ENCODE measurements around the gene RPA3. TPM values are rescaled to one million over a fixed set of nuclear protein-coding genes. Genes with fewer than 3 reads are reported as not detected.

Gene RPA3
- total and polyA plus RNA-seq, 2 of the 13 experiments (the other 11 are each of a cell fraction or from before 2014, with no cell fraction given), result 38.3 to 154 TPM

DNA sequence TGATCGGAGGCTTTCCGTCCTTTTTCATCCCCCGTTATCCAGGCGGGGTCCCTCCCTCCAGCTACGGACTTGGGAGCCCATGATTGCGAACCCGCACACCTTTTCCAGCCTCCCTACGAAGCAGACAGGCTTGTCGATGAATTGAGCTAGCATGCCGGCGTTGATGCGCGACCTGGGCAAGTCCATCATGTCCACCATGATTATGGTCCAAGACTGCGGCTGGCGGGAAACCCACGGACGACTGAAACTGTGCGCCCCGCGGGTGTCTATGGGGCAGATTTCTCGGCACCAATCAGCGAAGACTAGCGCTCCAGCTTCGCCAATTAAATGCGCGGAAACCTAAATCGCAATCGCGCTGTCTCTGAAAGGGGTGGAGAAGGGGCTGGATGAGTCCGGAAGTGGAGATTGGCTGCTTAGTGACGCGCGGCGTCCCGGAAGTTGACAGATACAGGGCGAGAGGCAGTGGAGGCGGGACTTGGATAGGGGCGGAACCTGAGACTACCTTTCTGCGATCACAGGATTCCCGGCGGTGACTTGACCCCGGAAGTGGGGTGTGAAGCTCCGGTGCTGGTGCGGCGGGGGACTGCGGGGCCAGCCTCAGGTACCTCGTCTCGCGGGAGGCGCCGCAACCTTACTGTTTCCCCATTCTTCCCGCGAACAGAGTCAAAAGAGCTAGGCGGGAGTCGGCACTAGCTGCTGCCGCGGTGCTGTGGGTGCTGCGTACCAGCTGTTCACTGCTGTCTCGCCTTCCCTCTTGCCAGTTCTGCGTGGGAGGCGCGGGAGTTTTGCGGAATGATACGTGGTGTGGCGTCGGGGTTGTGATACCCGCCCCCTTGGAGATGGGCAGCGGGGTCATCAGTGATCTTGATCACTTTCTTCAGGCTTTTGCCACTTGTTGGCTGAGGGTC, 77.9 kb downstream of the RPA3 start, which contains the start of gene UMAD1 (continued):
- TF ChIP-seq, protein P1, sequence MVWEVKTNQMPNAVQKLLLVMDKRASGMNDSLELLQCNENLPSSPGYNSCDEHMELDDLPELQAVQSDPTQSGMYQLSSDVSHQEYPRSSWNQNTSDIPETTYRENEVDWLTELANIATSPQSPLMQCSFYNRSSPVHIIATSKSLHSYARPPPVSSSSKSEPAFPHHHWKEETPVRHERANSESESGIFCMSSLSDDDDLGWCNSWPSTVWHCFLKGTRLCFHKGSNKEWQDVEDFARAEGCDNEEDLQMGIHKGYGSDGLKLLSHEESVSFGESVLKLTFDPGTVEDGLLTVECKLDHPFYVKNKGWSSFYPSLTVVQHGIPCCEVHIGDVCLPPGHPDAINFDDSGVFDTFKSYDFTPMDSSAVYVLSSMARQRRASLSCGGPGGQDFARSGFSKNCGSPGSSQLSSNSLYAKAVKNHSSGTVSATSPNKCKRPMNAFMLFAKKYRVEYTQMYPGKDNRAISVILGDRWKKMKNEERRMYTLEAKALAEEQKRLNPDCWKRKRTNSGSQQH (CRISPR knock-in tag; IDR thresholded peaks at IDR 0.05; ENCODE audit: low read depth), result no peak
- TF ChIP-seq PHB2 (IDR thresholded peaks at IDR 0.05; ENCODE audit: partially characterized antibody) (no peak), REXO4 (CRISPR knock-in tag; IDR thresholded peaks at IDR 0.05; ENCODE audit: borderline replicate concordance) (no peak; the same call in 1 of the 2 replicates), ZNF256 (CRISPR knock-in tag; conservative IDR thresholded peaks at IDR 0.05) (no peak), ZNF781 (CRISPR knock-in tag; IDR thresholded peaks at IDR 0.05; ENCODE audit: borderline replicate concordance, not compliant biosample characterization) (peak; percentile 43), PITX1 (CRISPR knock-in tag; IDR thresholded peaks at IDR 0.05) (peak; percentile 44; the same call in 1 of the 2 replicates), KLF16 (CRISPR knock-in tag; IDR thresholded peaks at IDR 0.05) (0 out of 4 replicates have a peak, but pooled peaks of 1 of the 2 experiments have one; percentile 42), TARDBP (CRISPR knock-in tag; IDR thresholded peaks at IDR 0.05) (peak; percentile 61), RXRB (CRISPR knock-in tag; IDR thresholded peaks at IDR 0.05; ENCODE audit: borderline replicate concordance) (peak; percentile 49; the same call in 1 of the 2 replicates), ZNF431 (CRISPR knock-in tag; IDR thresholded peaks at IDR 0.05; ENCODE audit: borderline replicate concordance, low read depth) (0 out of 2 replicates have a peak, but pooled peaks have one; percentile 24), TMF1 (CRISPR knock-in tag; IDR thresholded peaks at IDR 0.05; ENCODE audit: low read depth) (peak; percentile 72), JUND (CRISPR knock-in tag; IDR thresholded peaks at IDR 0.05) (no peak), HHEX (CRISPR knock-in tag; IDR thresholded peaks at IDR 0.05) (no peak), ZNF136 (CRISPR knock-in tag; IDR thresholded peaks at IDR 0.05; ENCODE audit: low read depth) (no peak), NFE2L2 (IDR thresholded peaks at IDR 0.05; ENCODE audit: low read length) (no peak), ZNF709 (CRISPR knock-in tag; IDR thresholded peaks at IDR 0.05) (no peak), NFAT5 (CRISPR knock-in tag; IDR thresholded peaks at IDR 0.05) (no peak), JARID2 (CRISPR knock-in tag; IDR thresholded peaks at IDR 0.05; ENCODE audit: insufficient replicate concordance) (no peak), MAFF (IDR thresholded peaks at IDR 0.05; ENCODE audit: low read depth, low read length) (no peak), NFIB (CRISPR knock-in tag; IDR thresholded peaks at IDR 0.05; ENCODE audit: borderline replicate concordance) (no peak), ZNF589 (CRISPR knock-in tag; conservative IDR thresholded peaks at IDR 0.05) (0 out of 2 replicates have a peak, but pooled peaks have one; percentile 67), ZNF562 (CRISPR knock-in tag; IDR thresholded peaks at IDR 0.05; ENCODE audit: borderline replicate concordance) (no peak)
- TF ChIP-seq, protein P2, sequence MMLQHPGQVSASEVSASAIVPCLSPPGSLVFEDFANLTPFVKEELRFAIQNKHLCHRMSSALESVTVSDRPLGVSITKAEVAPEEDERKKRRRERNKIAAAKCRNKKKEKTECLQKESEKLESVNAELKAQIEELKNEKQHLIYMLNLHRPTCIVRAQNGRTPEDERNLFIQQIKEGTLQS (CRISPR knock-in tag; IDR thresholded peaks at IDR 0.05), result no peak

Measured in HepG2 (cell line).